ENCODE results near the gene HIP1.

Gene HIP1

DNA sequence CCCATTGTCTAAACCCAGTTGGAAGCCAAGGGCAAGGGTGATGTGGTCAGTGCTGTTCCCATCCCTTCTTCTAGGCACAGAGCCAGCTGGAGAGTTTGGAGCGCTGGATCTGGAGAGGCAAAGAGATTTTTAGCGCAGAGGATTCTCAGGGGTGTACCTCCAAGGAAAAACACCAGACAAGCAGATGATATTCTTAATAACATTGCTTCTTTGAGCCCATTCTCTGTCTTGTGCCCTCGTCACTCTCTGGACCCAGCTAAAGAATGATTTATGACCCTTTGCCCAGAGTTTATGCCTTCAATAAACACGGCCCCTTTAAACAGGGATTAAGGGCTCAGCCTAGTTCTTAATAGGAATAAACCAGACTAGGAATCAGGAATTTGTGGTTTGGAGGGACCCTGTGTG lies 4.7 kb upstream of the HIP1 start:
- H3K9me2 ChIP-seq (replicated peaks; ENCODE audit: insufficient read depth, low read length): no peaks in the 10 kb centered on the region
- no peak overlapping the region for H3K9ac ChIP-seq (ENCODE audit: low read length)
- H3K9me3 ChIP-seq (ENCODE audit: insufficient read depth, low read length): no peaks in the 10 kb centered on the region
- no peaks in the 10 kb centered on the region for H3K27me3 ChIP-seq (ENCODE audit: low read length)
- H2AFZ ChIP-seq (ENCODE audit: low read depth, low read length, severe bottlenecking): no peak overlapping the region
- no peaks in the 10 kb centered on the region for H3K36me3 ChIP-seq (ENCODE audit: low read length)
- no peak for TF ChIP-seq EZH2phosphoT487 (conservative IDR thresholded peaks at IDR 0.05; ENCODE audit: low read length)
- no peak for TF ChIP-seq CTCF (IDR thresholded peaks at IDR 0.05; ENCODE audit: insufficient read depth, low read length, poor library complexity, severe bottlenecking)
- peaks cover 19% of the 10 kb centered on the region; the same call in 1 of the 2 replicates for H3F3A ChIP-seq (ENCODE audit: insufficient read depth)
- no peak overlapping the region for H3K4me2 ChIP-seq (ENCODE audit: low read depth, low read length, poor library complexity, severe bottlenecking)
- no peak overlapping the region for H3K27ac ChIP-seq (ENCODE audit: low read depth, low read length)
- H3K79me2 ChIP-seq (ENCODE audit: insufficient read depth, low read length): no peaks in the 10 kb centered on the region
- H3K4me3 ChIP-seq (ENCODE audit: insufficient read depth, low read length, poor library complexity, severe bottlenecking): no peak overlapping the region
- no peaks in the 10 kb centered on the region for H4K20me1 ChIP-seq (ENCODE audit: low read depth, low read length)

- H3K9ac ChIP-seq (ENCODE audit: low read length): no peak overlapping the region
- TF ChIP-seq EZH2phosphoT487 (conservative IDR thresholded peaks at IDR 0.05; ENCODE audit: low read length) (no peak), CTCF (IDR thresholded peaks at IDR 0.05; ENCODE audit: insufficient read depth, low read length, poor library complexity, severe bottlenecking) (no peak)
- H3K9me3 ChIP-seq (ENCODE audit: insufficient read depth, low read length): no peaks in the 10 kb centered on the region
- H3F3A ChIP-seq (ENCODE audit: insufficient read depth): peaks cover 19% of the 10 kb centered on the region; the same call in 1 of the 2 replicates
- no peak overlapping the region for H3K4me3 ChIP-seq (ENCODE audit: insufficient read depth, low read length, poor library complexity, severe bottlenecking)
- H3K27ac ChIP-seq (ENCODE audit: low read depth, low read length): peak overlapping the region; percentile 27; the same call in 1 of the 2 replicates
- no peaks in the 10 kb centered on the region for H4K20me1 ChIP-seq (ENCODE audit: low read depth, low read length)
- no peaks in the 10 kb centered on the region for H3K27me3 ChIP-seq (ENCODE audit: low read length)
- H2AFZ ChIP-seq (ENCODE audit: low read depth, low read length, severe bottlenecking): no peak overlapping the region
- H3K9me2 ChIP-seq (replicated peaks; ENCODE audit: insufficient read depth, low read length): no peaks in the 10 kb centered on the region
- H3K79me2 ChIP-seq (ENCODE audit: insufficient read depth, low read length): no peaks in the 10 kb centered on the region
- H3K36me3 ChIP-seq (ENCODE audit: low read length): no peaks in the 10 kb centered on the region
- peak overlapping the region; percentile 20 for H3K4me2 ChIP-seq (ENCODE audit: low read depth, low read length, poor library complexity, severe bottlenecking)
Measured at GRCh38 chr7:75740846-75741497, 2.2 kb upstream of the HIP1 start.

- Histone ChIP-seq H3K79me2 (ENCODE audit: insufficient read depth, low read length) (no peaks in the 10 kb centered on the region), H3K27me3 (ENCODE audit: low read length) (no peaks in the 10 kb centered on the region), H3K27ac (ENCODE audit: low read depth, low read length) (peak overlapping the region; percentile 8; the same call in 1 of the 2 replicates), H3K9me3 (ENCODE audit: insufficient read depth, low read length) (no peaks in the 10 kb centered on the region), H4K20me1 (ENCODE audit: low read depth, low read length) (no peaks in the 10 kb centered on the region), H3F3A (ENCODE audit: insufficient read depth) (peaks cover 19% of the 10 kb centered on the region; the same call in 1 of the 2 replicates), H3K36me3 (ENCODE audit: low read length) (no peaks in the 10 kb centered on the region), H3K9me2 (replicated peaks; ENCODE audit: insufficient read depth, low read length) (no peaks in the 10 kb centered on the region), H3K9ac (ENCODE audit: low read length) (peak overlapping the region; percentile 65), H3K4me3 (ENCODE audit: insufficient read depth, low read length, poor library complexity, severe bottlenecking) (peak overlapping the region; percentile 68), H3K4me2 (ENCODE audit: low read depth, low read length, poor library complexity, severe bottlenecking) (peak overlapping the region; percentile 73), H2AFZ (ENCODE audit: low read depth, low read length, severe bottlenecking) (peak overlapping the region; percentile 89)
- TF ChIP-seq EZH2phosphoT487 (conservative IDR thresholded peaks at IDR 0.05; ENCODE audit: low read length): no peak
- TF ChIP-seq CTCF (IDR thresholded peaks at IDR 0.05; ENCODE audit: insufficient read depth, low read length, poor library complexity, severe bottlenecking): no peak
Measured at GRCh38 chr7:75739796-75740672, 1.3 kb upstream of the HIP1 start.

Measured in SU-DHL-6 (cell line).